ENCODE results near the gene KLF3. TPM values are rescaled to one million over a fixed set of nuclear protein-coding genes. Genes with fewer than 3 reads are reported as not detected.

The KLF3 gene
- total RNA-seq, 4 donors from 2014 or later: 131 to 224 (median 142) TPM

GRCh38 chr4:38644201-38644600 is 19.8 kb upstream of the KLF3 start:
- no peak for DNase-seq (ENCODE audit: low spot score in 2 of 2)
- H3K4me3 ChIP-seq (ENCODE audit: low read depth, poor library complexity, severe bottlenecking): no peak overlapping the region
- 82 to 87% methylated on average over 3 of the region's 3 CpGs for WGBS, 2 donors
- TF ChIP-seq POLR2A (IDR thresholded peaks at IDR 0.05): no peak
- TF ChIP-seq CTCF (IDR thresholded peaks at IDR 0.05): no peak
- intact Hi-C loops (cut with DNase I; ENCODE audit: low total_unique reads): no loop called here

- no peak overlapping the region for H3K4me3 ChIP-seq (ENCODE audit: low read depth, poor library complexity, severe bottlenecking)
- intact Hi-C loops (cut with DNase I; ENCODE audit: low total_unique reads): no loop called here
- no peak for DNase-seq (ENCODE audit: low spot score in 2 of 2)
- WGBS, 2 donors: 94 to 96% methylated on average over 2 of the region's 2 CpGs
- TF ChIP-seq CTCF (IDR thresholded peaks at IDR 0.05): no peak
- TF ChIP-seq POLR2A (IDR thresholded peaks at IDR 0.05): no peak
Observed at GRCh38 chr4:38647101-38647819, 16.7 kb upstream of the KLF3 start.

- DNase-seq (ENCODE audit: low spot score in 2 of 2): no peak
- no peak for TF ChIP-seq CTCF (IDR thresholded peaks at IDR 0.05)
- TF ChIP-seq POLR2A (IDR thresholded peaks at IDR 0.05): no peak
- 80 to 86% methylated on average over 9 of the region's 9 CpGs for WGBS, 2 donors
- intact Hi-C loops (cut with DNase I; ENCODE audit: low total_unique reads): no loop called here
- H3K4me3 ChIP-seq (ENCODE audit: low read depth, poor library complexity, severe bottlenecking): no peak overlapping the region
Observed at GRCh38 chr4:38650133-38650532, 13.9 kb upstream of the KLF3 start.

GRCh38 chr4:38654273-38654672 is 9.7 kb upstream of the KLF3 start:
- DNase-seq (ENCODE audit: low spot score in 2 of 2): no peak
- TF ChIP-seq POLR2A (IDR thresholded peaks at IDR 0.05) (no peak), CTCF (IDR thresholded peaks at IDR 0.05) (no peak)
- intact Hi-C loops (cut with DNase I; ENCODE audit: low total_unique reads): no loop called here

GRCh38 chr4:38656111-38656510 is 7.9 kb upstream of the KLF3 start:
- TF ChIP-seq CTCF (IDR thresholded peaks at IDR 0.05) (no peak), POLR2A (IDR thresholded peaks at IDR 0.05) (no peak)
- no peak overlapping the region for H3K4me3 ChIP-seq (ENCODE audit: low read depth, poor library complexity, severe bottlenecking)
- DNase-seq (ENCODE audit: low spot score in 2 of 2): no peak
- WGBS, 2 donors: 46 to 60% methylated on average over 2 of the region's 2 CpGs
- intact Hi-C loops (cut with DNase I; ENCODE audit: low total_unique reads): no loop called here

More at GRCh38 chr4:38654273-38654672, 9.7 kb upstream of the KLF3 start:
- H3K4me3 ChIP-seq (ENCODE audit: low read depth, poor library complexity, severe bottlenecking): no peak overlapping the region
- WGBS, 2 donors: 70 to 78% methylated on average over 8 of the region's 8 CpGs

- intact Hi-C loops (cut with DNase I; ENCODE audit: low total_unique reads): no loop called here
- H3K4me3 ChIP-seq (ENCODE audit: low read depth, poor library complexity, severe bottlenecking): no peak overlapping the region
- WGBS, 2 donors: 57 to 58% methylated on average over 3 of the region's 3 CpGs
- TF ChIP-seq POLR2A (IDR thresholded peaks at IDR 0.05) (no peak), CTCF (IDR thresholded peaks at IDR 0.05) (no peak)
- DNase-seq (ENCODE audit: low spot score in 2 of 2): no peak
Observed at GRCh38 chr4:38659346-38659745, 4.7 kb upstream of the KLF3 start.
